DOHH2 (cell line): ENCODE data around the gene ABHD4.

Experiments
- CTCF ChIP-seq: fragments of 200-600 bp; sonication (generic); IDR thresholded peaks from one replicate; pipeline ENCODE4 v1.5.1; 2014; ENCODE audit warnings: antibody characterized with exemption, mild to moderate bottlenecking, low read depth, low read length; ENCODE audit not compliant: poor library complexity, severe bottlenecking
- EZH2phosphoT487 ChIP-seq: fragments of 200-600 bp; sonication (generic); IDR thresholded peaks from 2 replicates; pipeline ENCODE4 v1.6.1; 2017; ENCODE audit warnings: borderline replicate concordance, mild to moderate bottlenecking, antibody characterized with exemption, low read length, moderate library complexity, mixed read lengths

- no peak for TF ChIP-seq CTCF
- no peak for TF ChIP-seq EZH2phosphoT487
These were observed 36.2 kb upstream of the ABHD4 start for GRCh38 chr14:22561661-22562579.
